Neural progenitor cell (in vitro differentiated cells): ENCODE results near the gene ADAP2. TPM values are rescaled to one million over a fixed set of nuclear protein-coding genes. Genes with fewer than 3 reads are reported as not detected.
A peak's percentile ranks its signal among the peaks of the same experiment; 100 is the strongest.

Experiments used
- DNase-seq: peaks from one replicate; pipeline ENCODE4 v3.0.0-alpha.2; 2016; ENCODE audit warnings: low spot score
- H2AFZ ChIP-seq: fragments of 200-600 bp; sonication (generic); replicated peaks from 2 replicates; pipeline ENCODE4 v1.6.1; 2016; ENCODE audit warnings: antibody characterized with exemption
- H3F3A ChIP-seq: fragments of 200-600 bp; sonication (generic); 2 replicates; pipeline ENCODE4 v1.6.1; 2016; ENCODE audit warnings: antibody characterized with exemption, low read depth
- H3K27ac ChIP-seq: fragments of 200-600 bp; sonication (generic); 2 replicates; pipeline ENCODE4 v1.5.1; 2016; ENCODE audit warnings: mild to moderate bottlenecking
- H3K27me3 ChIP-seq: fragments of 200-600 bp; sonication (generic); 2 replicates; pipeline ENCODE4 v1.6.1; 2016; ENCODE audit warnings: mild to moderate bottlenecking, moderate library complexity
- H3K36me3 ChIP-seq: fragments of 200-600 bp; sonication (generic); 2 replicates; pipeline ENCODE4 v1.5.1; 2016
- H3K4me1 ChIP-seq: fragments of 200-600 bp; sonication (generic); 2 replicates; pipeline ENCODE4 v1.6.1; 2016; ENCODE audit warnings: mixed run types
- H3K4me2 ChIP-seq: fragments of 200-600 bp; sonication (generic); 2 replicates; pipeline ENCODE4 v1.6.1; 2016
- H3K4me3 ChIP-seq: fragments of 200-600 bp; sonication (generic); 2 replicates; pipeline ENCODE4 v1.5.1; 2016
- H3K79me2 ChIP-seq: fragments of 200-600 bp; sonication (generic); 2 replicates; pipeline ENCODE4 v1.6.1; 2016; ENCODE audit warnings: low read depth
- H3K9ac ChIP-seq: fragments of 200-600 bp; sonication (generic); 2 replicates; pipeline ENCODE4 v1.6.1; 2016
- H3K9me3 ChIP-seq: fragments of 200-600 bp; sonication (generic); 2 replicates; pipeline ENCODE4 v1.5.1; 2016; ENCODE audit warnings: low read depth
- H4K20me1 ChIP-seq: fragments of 200-600 bp; sonication (generic); 2 replicates; pipeline ENCODE4 v1.6.1; 2016; ENCODE audit warnings: low read depth
- H3K27ac Mint-ChIP-seq: 3 replicates; pipeline ENCODE4 v1.8.0; 2021; ENCODE audit warnings: mixed read lengths
- H3K27me3 Mint-ChIP-seq: 2 replicates; pipeline ENCODE4 v1.8.0; 2022; ENCODE audit warnings: low read depth, mild to moderate bottlenecking, inconsistent platforms, moderate library complexity, mixed read lengths; ENCODE audit not compliant: insufficient read depth
- H3K36me3 Mint-ChIP-seq: 3 replicates; pipeline ENCODE4 v1.8.0; 2021; ENCODE audit warnings: mixed read lengths
- H3K4me1 Mint-ChIP-seq: 3 replicates; pipeline ENCODE4 v1.8.0; 2021; ENCODE audit warnings: mixed read lengths
- H3K4me3 Mint-ChIP-seq: 3 replicates; pipeline ENCODE4 v1.8.0; 2021; ENCODE audit warnings: mild to moderate bottlenecking, moderate library complexity, mixed read lengths
- H3K9me3 Mint-ChIP-seq: 3 replicates; pipeline ENCODE4 v1.8.0; 2020; ENCODE audit warnings: mixed read lengths
- CTCF ChIP-seq: fragments of 200-600 bp; sonication (generic); IDR thresholded peaks from 2 replicates; pipeline ENCODE4 v1.5.1; 2017; ENCODE audit warnings: antibody characterized with exemption, mild to moderate bottlenecking
- EZH2 ChIP-seq: fragments of 200-600 bp; sonication (generic); IDR thresholded peaks from 2 replicates; pipeline ENCODE4 v1.6.1; 2017; ENCODE audit warnings: antibody characterized with exemption, mild to moderate bottlenecking, moderate library complexity
- EZH2phosphoT487 ChIP-seq: fragments of 200-600 bp; sonication (generic); IDR thresholded peaks from 2 replicates; pipeline ENCODE4 v1.6.1; 2017; ENCODE audit warnings: antibody characterized with exemption
- total RNA-seq: library from RNA; depleted of rRNA; stranded (reverse); fragments of >200 nt; gene quantifications from 2 replicates; pipeline ENCODE4 v1.2.3, GENCODE V29; 2015; ENCODE audit warnings: low replicate concordance

The ADAP2 gene, protein sequence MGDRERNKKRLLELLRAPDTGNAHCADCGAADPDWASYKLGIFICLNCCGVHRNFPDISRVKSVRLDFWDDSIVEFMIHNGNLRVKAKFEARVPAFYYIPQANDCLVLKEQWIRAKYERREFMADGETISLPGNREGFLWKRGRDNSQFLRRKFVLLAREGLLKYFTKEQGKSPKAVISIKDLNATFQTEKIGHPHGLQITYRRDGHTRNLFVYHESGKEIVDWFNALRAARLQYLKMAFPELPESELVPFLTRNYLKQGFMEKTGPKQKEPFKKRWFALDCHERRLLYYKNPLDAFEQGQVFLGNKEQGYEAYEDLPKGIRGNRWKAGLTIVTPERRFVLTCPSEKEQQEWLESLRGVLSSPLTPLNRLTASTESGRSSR
- 0.99 and 1.3 TPM in 2 replicates for total RNA-seq

- H3K9me3 ChIP-seq: no peaks in the 10 kb centered on the region
- H3K27me3 Mint-ChIP-seq: peaks cover 43% of the 10 kb centered on the region
- H3K79me2 ChIP-seq: no peaks in the 10 kb centered on the region
- peak within 1 kb of the TSS; percentile 59 for H3K4me3 ChIP-seq
- H3K4me1 Mint-ChIP-seq: peaks cover 18% of the 10 kb centered on the region
- H3K36me3 Mint-ChIP-seq: no peaks in the 10 kb centered on the region
- H3K4me2 ChIP-seq: peak within 1 kb of the TSS; percentile 89
- no peaks in the 10 kb centered on the region for H3K4me1 ChIP-seq
- peak within 1 kb of the TSS; percentile 84 for H3K4me3 Mint-ChIP-seq
- peak; percentile 76 for DNase-seq
- H3K9ac ChIP-seq: no peak within 1 kb of the TSS
- no peaks in the 10 kb centered on the region for H3K9me3 Mint-ChIP-seq
- H3F3A ChIP-seq: peaks cover 8% of the 10 kb centered on the region
- H3K27ac ChIP-seq: no peak within 1 kb of the TSS
- no peaks in the 10 kb centered on the region for H3K36me3 ChIP-seq
- H3K27me3 ChIP-seq: peaks cover 68% of the 10 kb centered on the region
- TF ChIP-seq EZH2 (peak; percentile 18), CTCF (no peak)
- peak within 1 kb of the TSS; percentile 95 for H2AFZ ChIP-seq
- H4K20me1 ChIP-seq: no peaks in the 10 kb centered on the region
- H3K27ac Mint-ChIP-seq: no peak within 1 kb of the TSS
These were observed at the start of gene ADAP2 for GRCh38 chr17:30921544-30922196. ADAP2 (plus strand) TSS chr17:30921945; CDS start chr17:30922015, 70 bp downstream.

GRCh38 chr17:30886187-30886586 lies 35.6 kb upstream of the ADAP2 start:
- Mint-ChIP-seq H3K27ac (no peak overlapping the region), H3K27me3 (no peaks in the 10 kb centered on the region), H3K9me3 (no peaks in the 10 kb centered on the region), H3K4me3 (no peak overlapping the region), H3K36me3 (peaks cover 10% of the 10 kb centered on the region), H3K4me1 (no peaks in the 10 kb centered on the region)
- Histone ChIP-seq H3K79me2 (no peaks in the 10 kb centered on the region), H3K4me2 (no peak overlapping the region), H3K36me3 (peaks cover 7% of the 10 kb centered on the region), H3K4me3 (no peak overlapping the region), H4K20me1 (no peaks in the 10 kb centered on the region), H3K4me1 (no peaks in the 10 kb centered on the region), H3K9ac (no peak overlapping the region), H3F3A (no peaks in the 10 kb centered on the region), H2AFZ (no peak overlapping the region), H3K27ac (no peak overlapping the region), H3K27me3 (no peaks in the 10 kb centered on the region), H3K9me3 (no peaks in the 10 kb centered on the region)
- DNase-seq: no peak
- no peak for TF ChIP-seq EZH2phosphoT487
- TF ChIP-seq CTCF: no peak
- TF ChIP-seq EZH2: no peak

DNA sequence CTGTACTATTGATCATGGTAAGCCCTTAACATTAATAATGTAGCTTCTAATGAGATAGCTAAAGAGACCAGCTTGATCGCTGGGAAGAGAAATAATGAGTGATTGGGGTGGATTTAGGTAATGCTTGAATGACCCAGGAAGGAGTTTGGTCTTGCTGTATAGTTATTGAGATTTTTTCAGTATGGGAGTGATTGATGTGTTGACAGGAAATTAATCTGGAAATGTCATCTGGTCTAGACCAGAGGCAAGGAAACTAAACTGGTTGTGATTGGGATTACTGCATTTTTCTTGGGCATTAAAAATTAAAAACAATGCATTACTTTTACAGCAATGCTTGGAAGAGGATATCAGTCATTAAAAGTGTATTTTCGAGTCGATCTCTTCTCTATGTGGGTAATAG lies 27.5 kb upstream of the ADAP2 start:
- Histone ChIP-seq H3K79me2 (no peaks in the 10 kb centered on the region), H3K4me3 (no peak overlapping the region), H2AFZ (no peak overlapping the region), H3K36me3 (peaks cover 23% of the 10 kb centered on the region), H3K9me3 (no peaks in the 10 kb centered on the region), H3K4me1 (no peaks in the 10 kb centered on the region), H3K27ac (peak overlapping the region; percentile 70), H3F3A (peaks cover 35% of the 10 kb centered on the region), H3K27me3 (no peaks in the 10 kb centered on the region), H4K20me1 (no peaks in the 10 kb centered on the region), H3K9ac (no peak overlapping the region), H3K4me2 (no peak overlapping the region)
- DNase-seq: no peak
- no peak for TF ChIP-seq CTCF
- no peak for TF ChIP-seq EZH2phosphoT487
- TF ChIP-seq EZH2: no peak
- peaks cover 9% of the 10 kb centered on the region for H3K36me3 Mint-ChIP-seq
- H3K27me3 Mint-ChIP-seq: peaks cover 4% of the 10 kb centered on the region
- H3K4me1 Mint-ChIP-seq: no peaks in the 10 kb centered on the region
- H3K27ac Mint-ChIP-seq: no peak overlapping the region
- H3K9me3 Mint-ChIP-seq: no peaks in the 10 kb centered on the region
- no peak overlapping the region for H3K4me3 Mint-ChIP-seq
